ENCODE data around the gene ZNF296. TPM values are rescaled to one million over a fixed set of nuclear protein-coding genes. Genes with fewer than 3 reads are reported as not detected.

The ZNF296 gene
- total RNA-seq, 1 experiment from 2014 or later = 13.8 TPM

GRCh38 chr19:45100846-45101252, 24.6 kb upstream of the ZNF296 start:
- POLR2A ChIA-PET = no interaction called here
- Mint-ChIP-seq H3K27ac (peak overlapping the region; percentile 59), H3K9me3 (no peaks in the 10 kb centered on the region), H3K4me1 (peaks cover 65% of the 10 kb centered on the region), H3K36me3 (no peaks in the 10 kb centered on the region), H3K4me3 (no peak overlapping the region), H3K27me3 (ENCODE audit: low read depth) (no peaks in the 10 kb centered on the region)
- TF ChIP-seq TEAD1 (CRISPR knock-in tag; IDR thresholded peaks at IDR 0.05) (no peak), ATF3 (CRISPR knock-in tag; conservative IDR thresholded peaks at IDR 0.05) (no peak)
- ATAC-seq (no peak), DNase-seq (ENCODE audit: low spot score) (no peak)
- CTCF ChIA-PET = interaction anchor here (1.0 kb wide), 1 partner anchor 35 kb away, joined by 3 read pairs; no protein-coding TSS in a partner anchor

- ATAC-seq = no peak
- no peaks in the 10 kb centered on the region for H3K9me3 Mint-ChIP-seq
- no peak for DNase-seq (ENCODE audit: low spot score)
- no peaks in the 10 kb centered on the region for H3K27me3 Mint-ChIP-seq (ENCODE audit: low read depth)
- ChIA-PET POLR2A (no interaction called here), CTCF (interaction anchor here (3.4 kb wide), 1 partner anchor 41 kb away, joined by 10 read pairs; no protein-coding TSS in a partner anchor)
- no peak overlapping the region for H3K4me3 Mint-ChIP-seq
- no peak for TF ChIP-seq JUN (CRISPR knock-in tag; IDR thresholded peaks at IDR 0.05)
- TF ChIP-seq, protein P1, sequence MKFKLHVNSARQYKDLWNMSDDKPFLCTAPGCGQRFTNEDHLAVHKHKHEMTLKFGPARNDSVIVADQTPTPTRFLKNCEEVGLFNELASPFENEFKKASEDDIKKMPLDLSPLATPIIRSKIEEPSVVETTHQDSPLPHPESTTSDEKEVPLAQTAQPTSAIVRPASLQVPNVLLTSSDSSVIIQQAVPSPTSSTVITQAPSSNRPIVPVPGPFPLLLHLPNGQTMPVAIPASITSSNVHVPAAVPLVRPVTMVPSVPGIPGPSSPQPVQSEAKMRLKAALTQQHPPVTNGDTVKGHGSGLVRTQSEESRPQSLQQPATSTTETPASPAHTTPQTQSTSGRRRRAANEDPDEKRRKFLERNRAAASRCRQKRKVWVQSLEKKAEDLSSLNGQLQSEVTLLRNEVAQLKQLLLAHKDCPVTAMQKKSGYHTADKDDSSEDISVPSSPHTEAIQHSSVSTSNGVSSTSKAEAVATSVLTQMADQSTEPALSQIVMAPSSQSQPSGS (CRISPR knock-in tag; IDR thresholded peaks at IDR 0.05; ENCODE audit: borderline replicate concordance, low read depth) = no peak
- TF ChIP-seq ATF3 (CRISPR knock-in tag; conservative IDR thresholded peaks at IDR 0.05) = no peak
- TF ChIP-seq SP1 (CRISPR knock-in tag; conservative IDR thresholded peaks at IDR 0.05) = no peak
- TF ChIP-seq TEAD4 (CRISPR knock-in tag; IDR thresholded peaks at IDR 0.05) = no peak
- TF ChIP-seq, protein P2, sequence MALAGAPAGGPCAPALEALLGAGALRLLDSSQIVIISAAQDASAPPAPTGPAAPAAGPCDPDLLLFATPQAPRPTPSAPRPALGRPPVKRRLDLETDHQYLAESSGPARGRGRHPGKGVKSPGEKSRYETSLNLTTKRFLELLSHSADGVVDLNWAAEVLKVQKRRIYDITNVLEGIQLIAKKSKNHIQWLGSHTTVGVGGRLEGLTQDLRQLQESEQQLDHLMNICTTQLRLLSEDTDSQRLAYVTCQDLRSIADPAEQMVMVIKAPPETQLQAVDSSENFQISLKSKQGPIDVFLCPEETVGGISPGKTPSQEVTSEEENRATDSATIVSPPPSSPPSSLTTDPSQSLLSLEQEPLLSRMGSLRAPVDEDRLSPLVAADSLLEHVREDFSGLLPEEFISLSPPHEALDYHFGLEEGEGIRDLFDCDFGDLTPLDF (CRISPR knock-in tag; IDR thresholded peaks at IDR 0.05) = no peak
- H3K27ac Mint-ChIP-seq = peak overlapping the region; percentile 59
- H3K4me1 Mint-ChIP-seq = peaks cover 68% of the 10 kb centered on the region
- no peaks in the 10 kb centered on the region for H3K36me3 Mint-ChIP-seq
Observed at GRCh38 chr19:45100201-45100600, 23.9 kb upstream of the ZNF296 start.

DNA sequence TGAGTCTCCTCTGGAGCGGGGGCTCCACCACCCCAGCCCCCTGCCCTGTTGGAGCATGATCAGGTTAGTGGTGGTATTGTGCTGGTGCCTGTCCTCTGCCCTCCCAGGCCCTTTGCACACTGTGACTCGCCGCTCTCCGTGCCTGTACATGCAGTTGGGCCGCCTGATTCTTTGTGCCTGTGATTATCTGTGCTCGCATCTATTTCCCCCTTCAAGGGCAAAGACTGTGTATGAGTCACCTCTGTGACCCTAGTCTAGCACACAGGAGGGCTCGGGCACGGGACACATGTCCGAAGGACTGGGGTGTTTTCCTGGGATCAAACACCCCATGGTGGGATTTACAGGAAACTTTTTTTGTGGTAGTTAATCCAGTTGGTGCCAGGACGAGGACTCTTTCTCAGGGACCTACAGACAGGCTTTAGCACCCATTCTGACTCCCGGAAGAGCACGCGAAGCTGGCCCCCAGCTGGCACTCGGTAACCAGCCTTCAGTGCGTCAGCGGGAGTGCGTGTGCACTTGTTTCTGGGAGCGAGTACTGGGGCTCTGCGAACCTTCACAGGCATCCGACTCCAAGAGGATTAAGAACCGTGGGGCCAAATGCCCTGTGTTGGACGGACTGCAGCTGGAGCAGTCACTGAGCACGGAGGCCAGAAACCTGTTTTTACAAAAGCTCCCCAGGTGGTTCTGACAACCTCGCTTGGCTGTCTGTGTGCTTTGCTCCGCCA, 23.4 kb upstream of the ZNF296 start:
- Mint-ChIP-seq H3K27me3 (ENCODE audit: low read depth) (no peaks in the 10 kb centered on the region), H3K4me1 (peaks cover 69% of the 10 kb centered on the region), H3K4me3 (no peak overlapping the region), H3K9me3 (no peaks in the 10 kb centered on the region), H3K27ac (0 out of 2 replicates have a peak overlapping the region, but pooled peaks have one; percentile 15), H3K36me3 (no peaks in the 10 kb centered on the region)
- no peak for TF ChIP-seq SOX15 (CRISPR knock-in tag; IDR thresholded peaks at IDR 0.05)
- TF ChIP-seq, protein P3, sequence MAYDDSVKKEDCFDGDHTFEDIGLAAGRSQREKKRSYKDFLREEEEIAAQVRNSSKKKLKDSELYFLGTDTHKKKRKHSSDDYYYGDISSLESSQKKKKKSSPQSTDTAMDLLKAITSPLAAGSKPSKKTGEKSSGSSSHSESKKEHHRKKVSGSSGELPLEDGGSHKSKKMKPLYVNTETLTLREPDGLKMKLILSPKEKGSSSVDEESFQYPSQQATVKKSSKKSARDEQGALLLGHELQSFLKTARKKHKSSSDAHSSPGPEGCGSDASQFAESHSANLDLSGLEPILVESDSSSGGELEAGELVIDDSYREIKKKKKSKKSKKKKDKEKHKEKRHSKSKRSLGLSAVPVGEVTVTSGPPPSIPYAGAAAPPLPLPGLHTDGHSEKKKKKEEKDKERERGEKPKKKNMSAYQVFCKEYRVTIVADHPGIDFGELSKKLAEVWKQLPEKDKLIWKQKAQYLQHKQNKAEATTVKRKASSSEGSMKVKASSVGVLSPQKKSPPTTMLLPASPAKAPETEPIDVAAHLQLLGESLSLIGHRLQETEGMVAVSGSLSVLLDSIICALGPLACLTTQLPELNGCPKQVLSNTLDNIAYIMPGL (CRISPR knock-in tag; IDR thresholded peaks at IDR 0.05) = no peak
- TF ChIP-seq, protein P4, sequence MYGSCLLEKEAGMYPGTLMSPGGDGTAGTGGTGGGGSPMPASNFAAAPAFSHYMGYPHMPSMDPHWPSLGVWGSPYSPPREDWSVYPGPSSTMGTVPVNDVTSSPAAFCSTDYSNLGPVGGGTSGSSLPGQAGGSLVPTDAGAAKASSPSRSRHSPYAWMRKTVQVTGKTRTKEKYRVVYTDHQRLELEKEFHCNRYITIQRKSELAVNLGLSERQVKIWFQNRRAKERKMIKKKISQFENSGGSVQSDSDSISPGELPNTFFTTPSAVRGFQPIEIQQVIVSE (CRISPR knock-in tag; IDR thresholded peaks at IDR 0.05; ENCODE audit: borderline replicate concordance) = no peak
- ATAC-seq (peak; percentile 6; the same call in 1 of the 2 replicates), DNase-seq (ENCODE audit: low spot score) (no peak)
- ChIA-PET POLR2A (no interaction called here), CTCF (interaction anchor here (3.4 kb wide), 1 partner anchor 40 kb away, joined by 10 read pairs; no protein-coding TSS in a partner anchor)
